PC-9 (cell line): Measurements from ENCODE around the gene EID3. TPM values are rescaled to one million over a fixed set of nuclear protein-coding genes. Genes with fewer than 3 reads are reported as not detected.
A peak's percentile ranks its signal among the peaks of the same experiment; 100 is the strongest.

Experiments
- BruUV-seq: library from RNA; stranded (reverse); fragments of 400-500 nt; replicated peaks from 2 replicates; lab custom pipeline; 2021; lab: Mats Ljungman, UMichigan
- CTCF ChIA-PET: fragments of 300-600 bp; sonication (Branson Sonifier 250); formaldehyde crosslinking; loops from one replicate; lab custom pipeline; 2022; ENCODE audit warnings: antibody characterized with exemption; lab: Charles Lee
- POLR2A ChIA-PET: fragments of 300-600 bp; sonication (Branson Sonifier 250); formaldehyde crosslinking; loops from one replicate; lab custom pipeline; 2022; ENCODE audit warnings: antibody characterized with exemption; ENCODE audit not compliant: unreplicated experiment; lab: Charles Lee
- DNase-seq, 2 experiments: peaks; one replicate each; pipeline versions ENCODE4 v3.0.0 to v3.0.0-alpha.2; 2015 to 2022; ENCODE audit warnings: mixed read lengths in 1 of 2
- H2AFZ ChIP-seq: fragments of 200-600 bp; sonication (generic); 2 replicates; pipeline ENCODE4 v1.8.1; 2017; ENCODE audit warnings: antibody characterized with exemption
- H3F3A ChIP-seq: fragments of 200-600 bp; sonication (generic); 2 replicates; pipeline ENCODE4 v1.8.1; 2017; ENCODE audit warnings: antibody characterized with exemption, mild to moderate bottlenecking, low read depth; ENCODE audit not compliant: insufficient read depth
- H3K27ac ChIP-seq: fragments of 200-600 bp; sonication (generic); 2 replicates; pipeline ENCODE4 v1.6.1; 2016; ENCODE audit warnings: mixed run types
- H3K27me3 ChIP-seq: fragments of 200-600 bp; sonication (generic); 2 replicates; pipeline ENCODE4 v1.6.1; 2016; ENCODE audit warnings: low read depth, mixed run types; ENCODE audit not compliant: insufficient read depth
- H3K36me3 ChIP-seq: fragments of 200-600 bp; sonication (generic); 2 replicates; pipeline ENCODE4 v1.6.1; 2016; ENCODE audit warnings: low read depth, mixed run types
- H3K4me1 ChIP-seq: fragments of 200-600 bp; sonication (generic); replicated peaks from 2 replicates; pipeline ENCODE4 v1.6.1; 2016; ENCODE audit warnings: mixed run types; ENCODE audit not compliant: insufficient read depth
- H3K4me2 ChIP-seq: fragments of 200-600 bp; sonication (generic); 2 replicates; pipeline ENCODE4 v1.6.1; 2017; ENCODE audit warnings: mixed run types
- H3K4me3 ChIP-seq: fragments of 200-600 bp; sonication (generic); 2 replicates; pipeline ENCODE4 v1.6.1; 2016; ENCODE audit warnings: mixed run types
- H3K79me2 ChIP-seq: fragments of 200-600 bp; sonication (generic); 2 replicates; pipeline ENCODE4 v1.6.1; 2017; ENCODE audit warnings: low read depth, mixed run types
- H3K9me2 ChIP-seq: fragments of 200-600 bp; sonication (generic); 2 replicates; pipeline ENCODE4 v1.8.1; 2017; ENCODE audit warnings: mild to moderate bottlenecking; ENCODE audit not compliant: insufficient read depth
- H3K9me3 ChIP-seq: fragments of 200-600 bp; sonication (generic); 2 replicates; pipeline ENCODE4 v1.8.1; 2016; ENCODE audit warnings: low read depth; ENCODE audit not compliant: insufficient read depth
- H4K20me1 ChIP-seq: fragments of 200-600 bp; sonication (generic); 2 replicates; pipeline ENCODE4 v1.8.1; 2017; ENCODE audit not compliant: insufficient read depth
- EZH2 ChIP-seq: fragments of 200-600 bp; sonication (generic); IDR thresholded peaks from 2 replicates; pipeline ENCODE4 v1.8.0; 2017; ENCODE audit warnings: antibody characterized with exemption, low read depth
- intact Hi-C: fragments of 100-400 bp; cut with micrococcal nuclease; formaldehyde crosslinking; loops from one replicate; pipeline ENCODE4 v1.10.0; 2022; ENCODE audit not compliant: unreplicated experiment
- total RNA-seq: library from RNA; stranded (reverse); gene quantifications from 2 replicates; pipeline ENCODE4 v1.2.3, GENCODE V29; 2021
- TF ChIP-seq, protein P1 (sequence below): fragments of 200-600 bp; sonication (generic); conservative IDR thresholded peaks from 2 replicates; pipeline ENCODE4 v1.6.1; 2017; ENCODE audit warnings: mixed run types, antibody characterized with exemption, mild to moderate bottlenecking, moderate library complexity

EID3 gene
- total RNA-seq, 1 experiment from 2014 or later = 42.4 TPM

DNA sequence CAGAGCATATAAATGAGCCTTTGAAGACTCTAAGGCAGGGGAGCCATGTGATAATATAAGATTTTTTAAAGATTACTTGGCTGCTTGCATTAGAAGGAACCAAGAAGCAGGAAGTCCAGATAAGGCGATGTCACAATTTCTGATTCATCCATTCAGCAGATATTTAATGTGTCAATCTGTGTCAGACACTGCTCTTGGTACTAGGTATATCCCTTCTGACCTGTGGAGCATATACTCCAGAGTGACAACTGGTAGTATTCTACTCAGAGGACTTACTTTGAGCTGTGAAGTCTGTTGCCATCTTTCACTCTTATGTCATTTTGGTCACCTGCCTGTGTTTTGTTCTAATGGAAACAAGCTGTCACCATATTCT lies 10.7 kb downstream of the EID3 start:
- CTCF ChIA-PET = no interaction called here

DNA sequence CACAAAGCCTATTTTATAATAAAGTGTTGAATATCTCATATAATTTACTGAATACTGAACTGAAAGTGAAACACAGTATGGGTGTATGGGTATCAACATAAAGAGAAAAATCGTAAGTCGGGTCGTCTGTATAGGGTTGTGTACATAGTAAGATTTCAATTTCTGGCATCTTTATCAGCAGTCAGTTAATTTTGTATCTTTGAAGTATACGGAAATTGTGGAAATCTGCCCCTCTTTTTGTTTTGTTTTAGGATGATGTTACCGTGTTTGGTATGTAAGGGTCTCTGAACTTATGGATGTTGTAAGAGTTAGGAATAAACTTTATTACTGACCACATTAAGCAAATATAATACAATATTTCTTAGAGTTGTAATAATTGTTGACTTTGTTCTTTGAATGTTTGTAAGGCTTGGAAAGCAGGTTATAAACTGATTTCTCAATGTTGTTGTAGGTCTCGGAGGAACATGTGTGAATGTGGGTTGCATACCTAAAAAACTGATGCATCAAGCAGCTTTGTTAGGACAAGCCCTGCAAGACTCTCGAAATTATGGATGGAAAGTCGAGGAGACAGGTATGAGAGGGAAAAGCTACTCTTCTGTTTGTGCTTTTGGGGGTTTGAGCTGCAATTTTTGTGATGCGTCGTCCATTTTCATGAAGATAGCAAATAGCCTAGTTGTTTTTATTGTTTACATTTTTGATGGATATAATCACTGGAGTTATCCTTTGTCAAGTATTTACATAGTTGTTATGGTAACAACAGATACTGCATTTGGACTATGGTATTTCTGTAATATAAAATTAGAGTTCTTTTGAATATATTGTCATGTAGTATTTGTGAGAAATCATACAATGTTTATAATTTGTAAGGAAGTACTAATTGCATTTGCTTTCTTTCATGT lies 12.0 kb downstream of the EID3 start:
- peak overlapping the region; percentile 21 for H3K4me2 ChIP-seq
- H3K9me3 ChIP-seq = no peaks in the 10 kb centered on the region
- H3K36me3 ChIP-seq = peaks cover 91% of the 10 kb centered on the region
- H3K4me3 ChIP-seq = peak overlapping the region; percentile 21; the same call in 1 of the 2 replicates
- peaks cover 99% of the 10 kb centered on the region for H3K79me2 ChIP-seq
- DNase-seq = no peak
- no peaks in the 10 kb centered on the region for H3K9me2 ChIP-seq
- no TSS peak for BruUV-seq
- H4K20me1 ChIP-seq = peaks cover 100% of the 10 kb centered on the region
- H3K27ac ChIP-seq = peak overlapping the region; percentile 77
- POLR2A ChIA-PET = no interaction called here
- H3F3A ChIP-seq = peaks cover 100% of the 10 kb centered on the region
- intact Hi-C loops = loop anchor here (10.0 kb wide), 1 partner anchor 181 kb away; the partner anchor contains the start of gene NFYB
- H3K4me1 ChIP-seq = peaks cover 93% of the 10 kb centered on the region
- CTCF ChIA-PET = no interaction called here
- no peak overlapping the region for H2AFZ ChIP-seq
- TF ChIP-seq, protein P1, sequence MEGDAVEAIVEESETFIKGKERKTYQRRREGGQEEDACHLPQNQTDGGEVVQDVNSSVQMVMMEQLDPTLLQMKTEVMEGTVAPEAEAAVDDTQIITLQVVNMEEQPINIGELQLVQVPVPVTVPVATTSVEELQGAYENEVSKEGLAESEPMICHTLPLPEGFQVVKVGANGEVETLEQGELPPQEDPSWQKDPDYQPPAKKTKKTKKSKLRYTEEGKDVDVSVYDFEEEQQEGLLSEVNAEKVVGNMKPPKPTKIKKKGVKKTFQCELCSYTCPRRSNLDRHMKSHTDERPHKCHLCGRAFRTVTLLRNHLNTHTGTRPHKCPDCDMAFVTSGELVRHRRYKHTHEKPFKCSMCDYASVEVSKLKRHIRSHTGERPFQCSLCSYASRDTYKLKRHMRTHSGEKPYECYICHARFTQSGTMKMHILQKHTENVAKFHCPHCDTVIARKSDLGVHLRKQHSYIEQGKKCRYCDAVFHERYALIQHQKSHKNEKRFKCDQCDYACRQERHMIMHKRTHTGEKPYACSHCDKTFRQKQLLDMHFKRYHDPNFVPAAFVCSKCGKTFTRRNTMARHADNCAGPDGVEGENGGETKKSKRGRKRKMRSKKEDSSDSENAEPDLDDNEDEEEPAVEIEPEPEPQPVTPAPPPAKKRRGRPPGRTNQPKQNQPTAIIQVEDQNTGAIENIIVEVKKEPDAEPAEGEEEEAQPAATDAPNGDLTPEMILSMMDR = no peak
- no peak for TF ChIP-seq EZH2
- no peaks in the 10 kb centered on the region for H3K27me3 ChIP-seq

More for the DNA sequence above, 10.7 kb downstream of the EID3 start:
- H3K4me1 ChIP-seq = peaks cover 93% of the 10 kb centered on the region
- peaks cover 100% of the 10 kb centered on the region for H3F3A ChIP-seq
- H3K27ac ChIP-seq = peak overlapping the region; percentile 77
- peaks cover 90% of the 10 kb centered on the region for H3K36me3 ChIP-seq
- no TSS peak for BruUV-seq
- POLR2A ChIA-PET = no interaction called here
- DNase-seq = peak in 1 of 2 experiments; percentile 79
- peaks cover 99% of the 10 kb centered on the region for H3K79me2 ChIP-seq
- H2AFZ ChIP-seq = no peak overlapping the region
- H3K9me3 ChIP-seq = no peaks in the 10 kb centered on the region
- peak overlapping the region; percentile 22; the same call in 1 of the 2 replicates for H3K4me2 ChIP-seq
- TF ChIP-seq EZH2 = no peak
- TF ChIP-seq, protein P1 = no peak
- H3K9me2 ChIP-seq = no peaks in the 10 kb centered on the region
- no peak overlapping the region for H3K4me3 ChIP-seq
- peaks cover 100% of the 10 kb centered on the region for H4K20me1 ChIP-seq
- intact Hi-C loops = loop anchor here (10.0 kb wide), 1 partner anchor 179 kb away; the partner anchor contains the start of gene NFYB
- no peaks in the 10 kb centered on the region for H3K27me3 ChIP-seq

DNA sequence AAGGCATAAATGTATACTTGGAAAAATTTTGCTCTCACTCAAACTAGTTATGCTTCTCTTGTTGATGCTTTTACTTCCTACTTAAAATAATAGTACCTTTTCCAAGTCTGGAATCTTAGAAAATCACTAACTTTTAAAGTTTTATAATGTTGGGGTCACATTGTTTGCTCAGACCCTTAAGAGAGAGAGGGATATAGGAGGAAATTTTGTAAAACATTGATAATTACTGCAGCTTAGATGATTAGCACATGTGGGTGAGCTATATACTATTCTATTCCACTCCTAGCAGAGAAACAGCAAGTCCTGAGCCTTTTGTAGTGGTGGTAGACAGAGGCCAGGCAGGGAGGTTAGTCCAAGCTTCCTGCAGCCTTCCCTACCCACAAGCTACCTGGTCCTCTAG lies 13.4 kb downstream of the EID3 start:
- peaks cover 93% of the 10 kb centered on the region for H3K36me3 ChIP-seq

More for the DNA sequence above, 13.4 kb downstream of the EID3 start:
- H4K20me1 ChIP-seq = peaks cover 100% of the 10 kb centered on the region
- POLR2A ChIA-PET = no interaction called here
- H3K27me3 ChIP-seq = no peaks in the 10 kb centered on the region
- H3F3A ChIP-seq = peaks cover 100% of the 10 kb centered on the region
- no peak for DNase-seq
- H3K27ac ChIP-seq = peak overlapping the region; percentile 56
- H3K4me2 ChIP-seq = 0 out of 2 replicates have a peak overlapping the region, but pooled peaks have one; percentile 11
- no peaks in the 10 kb centered on the region for H3K9me3 ChIP-seq
- peaks cover 91% of the 10 kb centered on the region for H3K4me1 ChIP-seq
- peaks cover 99% of the 10 kb centered on the region for H3K79me2 ChIP-seq
- H3K9me2 ChIP-seq = no peaks in the 10 kb centered on the region
- no TSS peak for BruUV-seq
- intact Hi-C loops = loop anchor here (10.0 kb wide), 1 partner anchor 182 kb away; the partner anchor contains the start of gene NFYB
- CTCF ChIA-PET = interaction anchor here (0.6 kb wide), 1 partner anchor 25 kb away, joined by 6 read pairs; no protein-coding TSS in a partner anchor
- no peak overlapping the region for H2AFZ ChIP-seq
- TF ChIP-seq, protein P1 = no peak
- TF ChIP-seq EZH2 = no peak
- H3K4me3 ChIP-seq = no peak overlapping the region
